ENCODE data around the gene TMEM250. TPM values are rescaled to one million over a fixed set of nuclear protein-coding genes. Genes with fewer than 3 reads are reported as not detected.

Gene TMEM250
- total RNA-seq, 2 donors from 2014 or later: 40.9 to 67.2 TPM

GRCh38 chr9:136131629-136132511 is 13.2 kb upstream of the TMEM250 start:
- no peaks in the 10 kb centered on the region for H3K9me3 ChIP-seq
- intact Hi-C loops (cut with DNase I): no loop called here
- H3K27ac ChIP-seq: no peak overlapping the region
- H3K4me3 ChIP-seq: no peak overlapping the region
- no peak for DNase-seq
- H3K27me3 ChIP-seq: peaks cover 37% of the 10 kb centered on the region
- H3K4me1 ChIP-seq: no peaks in the 10 kb centered on the region
- H3K9ac ChIP-seq (ENCODE audit: low read depth in 2 of 2, low read length in 2 of 2): no peak overlapping the region
- no peaks in the 10 kb centered on the region for H3K36me3 ChIP-seq
- TF ChIP-seq, protein P1, sequence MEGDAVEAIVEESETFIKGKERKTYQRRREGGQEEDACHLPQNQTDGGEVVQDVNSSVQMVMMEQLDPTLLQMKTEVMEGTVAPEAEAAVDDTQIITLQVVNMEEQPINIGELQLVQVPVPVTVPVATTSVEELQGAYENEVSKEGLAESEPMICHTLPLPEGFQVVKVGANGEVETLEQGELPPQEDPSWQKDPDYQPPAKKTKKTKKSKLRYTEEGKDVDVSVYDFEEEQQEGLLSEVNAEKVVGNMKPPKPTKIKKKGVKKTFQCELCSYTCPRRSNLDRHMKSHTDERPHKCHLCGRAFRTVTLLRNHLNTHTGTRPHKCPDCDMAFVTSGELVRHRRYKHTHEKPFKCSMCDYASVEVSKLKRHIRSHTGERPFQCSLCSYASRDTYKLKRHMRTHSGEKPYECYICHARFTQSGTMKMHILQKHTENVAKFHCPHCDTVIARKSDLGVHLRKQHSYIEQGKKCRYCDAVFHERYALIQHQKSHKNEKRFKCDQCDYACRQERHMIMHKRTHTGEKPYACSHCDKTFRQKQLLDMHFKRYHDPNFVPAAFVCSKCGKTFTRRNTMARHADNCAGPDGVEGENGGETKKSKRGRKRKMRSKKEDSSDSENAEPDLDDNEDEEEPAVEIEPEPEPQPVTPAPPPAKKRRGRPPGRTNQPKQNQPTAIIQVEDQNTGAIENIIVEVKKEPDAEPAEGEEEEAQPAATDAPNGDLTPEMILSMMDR (IDR thresholded peaks at IDR 0.05): no peak

DNA sequence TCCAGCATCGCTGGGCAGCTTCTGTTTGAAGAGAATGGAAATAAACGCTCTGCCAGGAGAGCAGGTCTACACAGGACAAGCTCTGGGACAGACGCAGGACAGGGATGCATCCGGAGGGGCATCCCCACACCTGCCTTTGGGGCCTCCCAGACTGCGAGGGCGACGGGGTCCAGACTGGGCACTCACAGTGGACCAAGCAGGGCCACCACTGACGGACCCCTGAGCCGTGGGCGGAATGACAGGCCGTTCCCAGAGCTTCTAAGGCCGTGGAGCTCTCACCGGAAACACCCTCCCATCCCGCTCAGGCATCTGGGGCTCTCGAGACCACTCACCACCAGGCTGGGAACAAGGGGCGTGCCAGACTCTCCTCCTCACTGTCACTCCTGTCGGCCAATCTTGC is 10.5 kb upstream of the TMEM250 start:
- H3K4me3 ChIP-seq: no peak overlapping the region
- DNase-seq: no peak
- H3K9me3 ChIP-seq: no peaks in the 10 kb centered on the region
- intact Hi-C loops (cut with DNase I): no loop called here
- H3K27ac ChIP-seq: no peak overlapping the region
- no peaks in the 10 kb centered on the region for H3K36me3 ChIP-seq
- TF ChIP-seq, protein P1 (IDR thresholded peaks at IDR 0.05): no peak
- H3K9ac ChIP-seq (ENCODE audit: low read depth in 2 of 2, low read length in 2 of 2): no peak overlapping the region
- peaks cover 24% of the 10 kb centered on the region for H3K27me3 ChIP-seq
- H3K4me1 ChIP-seq: no peaks in the 10 kb centered on the region

DNA sequence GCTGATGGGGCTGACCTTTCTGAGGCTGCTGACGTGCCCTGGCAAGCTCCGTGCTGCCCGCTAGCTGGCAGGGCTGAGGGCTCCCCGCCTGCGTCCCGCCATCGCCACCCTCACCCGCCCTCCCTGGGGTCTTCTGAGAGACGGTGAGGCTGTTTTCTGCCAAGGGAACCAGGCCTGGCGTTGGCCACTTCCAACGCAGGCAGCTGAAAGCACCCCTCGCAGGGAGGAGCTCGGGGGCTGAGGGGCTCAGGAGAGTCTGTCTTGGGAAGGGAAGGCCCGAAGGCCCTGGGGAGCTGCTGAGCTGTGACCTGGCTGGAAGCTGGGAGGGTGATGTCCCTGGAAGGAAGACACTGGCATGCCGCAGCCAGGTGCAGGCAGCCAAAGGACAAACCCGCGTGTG is 9.8 kb upstream of the TMEM250 start:
- intact Hi-C loops (cut with DNase I): no loop called here
- H3K27ac ChIP-seq: no peak overlapping the region
- H3K4me3 ChIP-seq: no peak overlapping the region
- no peaks in the 10 kb centered on the region for H3K36me3 ChIP-seq
- TF ChIP-seq, protein P1 (IDR thresholded peaks at IDR 0.05): no peak
- no peak for DNase-seq
- no peaks in the 10 kb centered on the region for H3K9me3 ChIP-seq
- no peaks in the 10 kb centered on the region for H3K4me1 ChIP-seq
- H3K9ac ChIP-seq (ENCODE audit: low read depth in 2 of 2, low read length in 2 of 2): no peak overlapping the region
- H3K27me3 ChIP-seq: peaks cover 17% of the 10 kb centered on the region

DNA sequence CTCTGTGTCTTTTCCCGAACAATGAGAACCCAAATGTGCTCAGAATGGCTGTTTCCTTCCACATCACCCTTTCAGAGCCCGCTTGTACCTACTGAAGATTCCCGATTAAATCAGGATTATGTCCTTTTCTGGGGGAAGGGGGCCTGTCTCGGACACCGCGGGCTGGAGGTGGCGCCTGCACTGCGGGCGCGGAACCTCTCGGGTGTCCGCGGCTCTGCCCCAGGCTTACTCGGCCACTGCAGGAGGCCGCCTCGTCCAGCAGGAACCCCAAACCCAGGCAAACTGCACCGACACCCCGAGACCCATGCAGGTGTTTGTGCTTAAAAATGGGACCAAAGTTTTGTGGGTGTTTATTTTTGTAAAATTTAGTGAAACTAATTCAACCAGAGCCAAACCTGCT is 8.6 kb upstream of the TMEM250 start:
- Histone ChIP-seq H3K4me3 (no peak overlapping the region), H3K36me3 (no peaks in the 10 kb centered on the region), H3K9me3 (no peaks in the 10 kb centered on the region), H3K9ac (ENCODE audit: low read depth in 2 of 2, low read length in 2 of 2) (no peak overlapping the region), H3K27me3 (peaks cover 11% of the 10 kb centered on the region), H3K27ac (no peak overlapping the region), H3K4me1 (no peaks in the 10 kb centered on the region)
- intact Hi-C loops (cut with DNase I): no loop called here
- DNase-seq: no peak
- TF ChIP-seq, protein P1 (IDR thresholded peaks at IDR 0.05): no peak

DNA sequence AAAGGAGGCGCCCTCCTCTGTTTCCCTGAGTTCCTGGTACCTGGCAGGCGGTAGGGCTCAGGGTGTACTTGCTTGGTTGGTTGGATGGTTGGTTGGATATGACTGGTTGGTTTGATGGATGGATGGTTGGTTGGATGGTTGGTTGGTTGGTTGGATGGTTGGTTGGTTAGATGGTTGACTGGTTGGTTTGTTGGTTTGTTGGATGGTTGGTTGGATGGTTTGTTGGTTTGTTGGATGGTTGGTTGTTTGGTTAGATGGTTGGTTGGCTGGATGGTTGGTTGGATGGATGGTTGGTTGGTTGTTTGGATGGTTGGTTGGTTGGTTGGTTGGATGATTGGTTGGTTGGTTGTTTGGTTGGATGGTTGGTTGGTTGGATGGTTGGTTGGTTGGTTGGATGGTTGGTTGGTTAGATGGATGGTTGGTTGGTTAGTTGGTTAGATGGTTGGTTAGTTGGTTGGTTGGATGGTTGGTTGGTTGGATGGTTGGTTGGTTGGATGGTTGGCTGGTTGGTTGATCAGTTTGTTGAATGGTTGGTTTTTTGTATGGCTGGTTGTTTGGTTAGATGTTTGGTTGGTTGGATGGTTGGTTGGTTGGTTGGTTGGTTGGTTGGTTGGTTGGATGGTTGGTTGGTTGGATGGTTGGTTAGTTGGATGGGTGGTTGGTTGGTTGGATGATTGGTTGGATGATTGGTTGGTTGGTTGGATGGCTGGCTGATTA is 6.5 kb upstream of the TMEM250 start:
- TF ChIP-seq, protein P1 (IDR thresholded peaks at IDR 0.05): no peak
- Histone ChIP-seq H3K4me3 (no peak overlapping the region), H3K4me1 (peaks cover 5% of the 10 kb centered on the region), H3K27me3 (peaks cover 3% of the 10 kb centered on the region), H3K36me3 (no peaks in the 10 kb centered on the region), H3K9me3 (no peaks in the 10 kb centered on the region), H3K27ac (no peak overlapping the region), H3K9ac (ENCODE audit: low read depth in 2 of 2, low read length in 2 of 2) (no peak overlapping the region)
- intact Hi-C loops (cut with DNase I): no loop called here
- no peak for DNase-seq
